Mesenchymal stem cell (in vitro differentiated cells and primary cell): ENCODE results near the gene MTO1.

Experiments used
- DNase-seq: peaks from one replicate; pipeline ENCODE4 v3.0.0-alpha.2; 2013
- H2AFZ ChIP-seq: one replicate; pipeline ENCODE4 v1.6.1; 2013; ENCODE audit warnings: low read depth, mild to moderate bottlenecking, control low read depth, inconsistent platforms, low read length, moderate library complexity
- H2AK5ac ChIP-seq: 2 replicates; pipeline ENCODE4 v1.6.1; 2013; ENCODE audit warnings: low read length, moderate library complexity, mild to moderate bottlenecking, inconsistent platforms; ENCODE audit not compliant: severe bottlenecking
- H2BK120ac ChIP-seq: one replicate; pipeline ENCODE4 v1.6.1; 2013; ENCODE audit warnings: low read depth, mild to moderate bottlenecking, inconsistent platforms, low read length, moderate library complexity
- H2BK12ac ChIP-seq, 2 experiments: one replicate each; pipeline ENCODE4 v1.6.1; 2013; ENCODE audit warnings: inconsistent platforms in 2 of 2, low read length in 2 of 2, mild to moderate bottlenecking in 2 of 2, moderate library complexity in 2 of 2, control low read depth in 1 of 2
- H2BK15ac ChIP-seq: one replicate; pipeline ENCODE4 v1.6.1; 2013; ENCODE audit warnings: mild to moderate bottlenecking, low read depth, inconsistent platforms; ENCODE audit not compliant: poor library complexity, severe bottlenecking
- H2BK5ac ChIP-seq: 2 replicates; pipeline ENCODE4 v1.6.1; 2013; ENCODE audit warnings: low read depth, mild to moderate bottlenecking, low read length, control low read depth, inconsistent platforms; ENCODE audit not compliant: poor library complexity, severe bottlenecking
- H3K14ac ChIP-seq, 2 experiments: one replicate each; pipeline ENCODE4 v1.6.1; 2013; ENCODE audit warnings: inconsistent platforms in 2 of 2, low read length in 2 of 2, control low read depth in 1 of 2, mild to moderate bottlenecking in 1 of 2, moderate library complexity in 1 of 2
- H3K18ac ChIP-seq, 2 experiments: one replicate each; pipeline ENCODE4 v1.6.1; 2013; ENCODE audit warnings: inconsistent platforms in 2 of 2, low read length in 2 of 2, control low read depth in 1 of 2, low read depth in 1 of 2, mild to moderate bottlenecking in 1 of 2
- H3K23ac ChIP-seq, 2 experiments: one replicate each; pipeline ENCODE4 v1.6.1; 2013; ENCODE audit warnings: inconsistent platforms in 2 of 2, low read length in 2 of 2, mild to moderate bottlenecking in 2 of 2, moderate library complexity in 2 of 2, control low read depth in 1 of 2
- H3K27ac ChIP-seq: 2 replicates; pipeline ENCODE4 v1.5.1; 2013; ENCODE audit warnings: mild to moderate bottlenecking, moderate library complexity, low read length, control low read depth, inconsistent platforms; ENCODE audit not compliant: poor library complexity, severe bottlenecking
- H3K27me3 ChIP-seq, 2 experiments: 2 replicates each; pipeline versions ENCODE4 v1.6.1 to v1.7.0; 2013; ENCODE audit warnings: low read length in 2 of 2, mild to moderate bottlenecking in 2 of 2, moderate library complexity in 2 of 2, control low read depth in 1 of 2, inconsistent platforms in 1 of 2; ENCODE audit not compliant: control insufficient read depth in 1 of 2, insufficient read depth in 1 of 2
- H3K36me3 ChIP-seq, 2 experiments: 2 replicates each; pipeline versions ENCODE4 v1.6.1 to v1.7.0; 2013; ENCODE audit warnings: low read length in 2 of 2, control low read depth in 1 of 2, inconsistent platforms in 1 of 2, low read depth in 1 of 2, mild to moderate bottlenecking in 1 of 2; ENCODE audit not compliant: insufficient read depth in 2 of 2, control insufficient read depth in 1 of 2
- H3K4ac ChIP-seq, 2 experiments: one replicate each; pipeline ENCODE4 v1.6.1; 2013; ENCODE audit warnings: inconsistent platforms in 2 of 2, low read length in 2 of 2, mild to moderate bottlenecking in 2 of 2, moderate library complexity in 2 of 2, control low read depth in 1 of 2, low read depth in 1 of 2
- H3K4me1 ChIP-seq: 2 replicates; pipeline ENCODE4 v1.6.1; 2013; ENCODE audit warnings: low read depth, low read length, control low read depth; ENCODE audit not compliant: control insufficient read depth, insufficient read depth
- H3K4me2 ChIP-seq: 2 replicates; pipeline ENCODE4 v1.6.1; 2013; ENCODE audit warnings: low read length, mild to moderate bottlenecking, inconsistent platforms; ENCODE audit not compliant: poor library complexity, severe bottlenecking
- H3K4me3 ChIP-seq, 2 experiments: 2 replicates each; pipeline versions ENCODE4 v1.5.1 to v1.7.0; 2013; ENCODE audit warnings: low read length in 2 of 2, mild to moderate bottlenecking in 2 of 2, control low read depth in 1 of 2, low read depth in 1 of 2; ENCODE audit not compliant: insufficient read depth in 1 of 2
- H3K79me1 ChIP-seq: replicated peaks from 2 replicates; pipeline ENCODE4 v1.6.1; 2013; ENCODE audit warnings: mild to moderate bottlenecking, control low read depth, low read length, inconsistent platforms; ENCODE audit not compliant: poor library complexity, severe bottlenecking
- H3K9ac ChIP-seq: 2 replicates; pipeline ENCODE4 v1.7.0; 2013; ENCODE audit warnings: mild to moderate bottlenecking, low read length, moderate library complexity
- H3K9me3 ChIP-seq: 2 replicates; pipeline ENCODE4 v1.7.0; 2013; ENCODE audit warnings: mild to moderate bottlenecking, low read length; ENCODE audit not compliant: control insufficient read depth
- H4K8ac ChIP-seq: one replicate; pipeline ENCODE4 v1.6.1; 2013; ENCODE audit warnings: inconsistent platforms, mild to moderate bottlenecking, low read length, moderate library complexity
- H4K91ac ChIP-seq: one replicate; pipeline ENCODE4 v1.6.1; 2013; ENCODE audit warnings: mild to moderate bottlenecking, low read length, inconsistent platforms
- WGBS: methylation state at CpG from one replicate; pipeline ENCODE4 v1.1.7; 2013; ENCODE audit warnings: mixed read lengths; 5-methylcytosine and 5-hydroxymethylcytosine counted together

The MTO1 gene

DNA sequence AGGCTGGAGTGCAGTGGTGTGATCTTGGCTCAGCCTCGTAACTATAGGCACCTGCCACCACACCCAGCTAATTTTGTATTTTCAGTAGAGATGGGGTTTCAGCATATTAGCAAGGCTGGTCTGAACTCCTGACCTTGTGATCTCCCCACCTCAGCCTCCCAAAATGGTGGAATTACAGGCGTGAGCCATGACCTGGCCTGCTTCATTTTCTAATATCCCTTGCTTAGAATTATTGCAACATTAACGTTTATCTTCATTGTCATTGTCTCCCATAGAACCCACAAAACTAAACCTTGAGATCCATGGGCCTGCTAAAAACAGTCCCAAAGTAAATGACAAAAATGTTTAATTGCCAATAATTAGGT, 53.2 kb downstream of the MTO1 start:
- H2AFZ ChIP-seq = no peak overlapping the region
- no peak overlapping the region for H2BK12ac ChIP-seq
- H3K4ac ChIP-seq = no peak overlapping the region
- H3K27me3 ChIP-seq = no peaks in the 10 kb centered on the region
- DNase-seq = peak; percentile 29
- H3K18ac ChIP-seq = no peak overlapping the region
- no peak overlapping the region for H3K14ac ChIP-seq
- no peak overlapping the region for H4K91ac ChIP-seq
- H4K8ac ChIP-seq = no peak overlapping the region
- H2AK5ac ChIP-seq = no peak overlapping the region
- no peak overlapping the region for H2BK5ac ChIP-seq
- WGBS = 48% methylated on average over 2 of the region's 3 CpGs
- H3K4me3 ChIP-seq = no peak overlapping the region
- H3K4me2 ChIP-seq = no peak overlapping the region
- H3K23ac ChIP-seq = no peak overlapping the region
- no peaks in the 10 kb centered on the region for H3K4me1 ChIP-seq
- H2BK120ac ChIP-seq = no peak overlapping the region
- no peaks in the 10 kb centered on the region for H3K9me3 ChIP-seq
- H2BK15ac ChIP-seq = no peak overlapping the region
- H3K27ac ChIP-seq = no peak overlapping the region
- peak overlapping the region; percentile 91 for H3K9ac ChIP-seq
- H3K36me3 ChIP-seq = peaks cover 16 to 49% of the 10 kb centered on the region in 2 experiments
- no peaks in the 10 kb centered on the region for H3K79me1 ChIP-seq

GRCh38 chr6:73515204-73515655, 53.7 kb downstream of the MTO1 start:
- Histone ChIP-seq H3K23ac (no peak overlapping the region), H3K4me3 (no peak overlapping the region), H3K79me1 (no peaks in the 10 kb centered on the region), H3K27ac (peak overlapping the region; percentile 70), H3K4me1 (no peaks in the 10 kb centered on the region), H2BK15ac (no peak overlapping the region), H2AK5ac (no peak overlapping the region), H3K4ac (no peak overlapping the region), H3K9me3 (no peaks in the 10 kb centered on the region), H3K4me2 (peak overlapping the region; percentile 18), H2BK120ac (no peak overlapping the region), H3K18ac (no peak overlapping the region), H3K36me3 (peaks cover 20 to 54% of the 10 kb centered on the region in 2 experiments), H3K27me3 (no peaks in the 10 kb centered on the region), H4K8ac (no peak overlapping the region), H2BK5ac (no peak overlapping the region), H2AFZ (no peak overlapping the region), H3K9ac (peak overlapping the region; percentile 91), H3K14ac (no peak overlapping the region), H4K91ac (no peak overlapping the region), H2BK12ac (no peak overlapping the region)
- 43% methylated on average over 4 of the region's 4 CpGs for WGBS
- peak; percentile 53 for DNase-seq

- H3K4me2 ChIP-seq = peak overlapping the region; percentile 62
- no peak overlapping the region for H3K4ac ChIP-seq
- no peak overlapping the region for H2AK5ac ChIP-seq
- no peak overlapping the region for H2AFZ ChIP-seq
- H3K36me3 ChIP-seq = peaks cover 26 to 55% of the 10 kb centered on the region in 2 experiments
- 80% methylated on average over 4 of the region's 4 CpGs for WGBS
- H3K18ac ChIP-seq = no peak overlapping the region
- peak overlapping the region in 1 of 2 experiments; percentile 75 for H3K4me3 ChIP-seq
- H2BK120ac ChIP-seq = no peak overlapping the region
- H4K8ac ChIP-seq = no peak overlapping the region
- H3K23ac ChIP-seq = no peak overlapping the region
- H3K9me3 ChIP-seq = no peaks in the 10 kb centered on the region
- no peak overlapping the region for H2BK5ac ChIP-seq
- no peak overlapping the region for H4K91ac ChIP-seq
- H2BK15ac ChIP-seq = no peak overlapping the region
- peak overlapping the region; percentile 42 for H3K27ac ChIP-seq
- H3K4me1 ChIP-seq = no peaks in the 10 kb centered on the region
- peak; percentile 43 for DNase-seq
- H3K79me1 ChIP-seq = no peaks in the 10 kb centered on the region
- peak overlapping the region; percentile 91 for H3K9ac ChIP-seq
- no peak overlapping the region for H2BK12ac ChIP-seq
- no peak overlapping the region for H3K14ac ChIP-seq
- H3K27me3 ChIP-seq = no peaks in the 10 kb centered on the region
Measured at GRCh38 chr6:73516514-73517489, 55.3 kb downstream of the MTO1 start.
